SK-N-SH (cell line): ENCODE data around the gene SP7. TPM values are rescaled to one million over a fixed set of nuclear protein-coding genes. Genes with fewer than 3 reads are reported as not detected.
A peak's percentile ranks its signal among the peaks of the same experiment; 100 is the strongest.
"Not testable (repeated sequence)": the region's sequence is repeated elsewhere in the genome, so short reads cannot be mapped to it uniquely, and the experiment has no call there.

ENCODE experiments used
- CTCF ChIA-PET: fragments of 300-600, 350-600 bp; formaldehyde crosslinking; extraction: SDS; loops from one replicate; lab custom pipeline; 2021; lab: Yijun Ruan, JAX
- POLR2A ChIA-PET: fragments of 350-600 bp; sonication (Branson Sonifier 250); formaldehyde crosslinking; extraction: SDS; loops from one replicate; lab custom pipeline; 2020; ENCODE audit warnings: antibody characterized with exemption, inconsistent platforms; lab: Yijun Ruan, JAX
- DNase-seq: peaks from one replicate; pipeline ENCODE4 v3.0.0; 2012
- H2AFZ ChIP-seq: fragments of 200-600 bp; sonication (generic); 2 replicates; pipeline ENCODE4 v1.8.1; 2016; ENCODE audit warnings: antibody characterized with exemption, mild to moderate bottlenecking, low read depth
- H3F3A ChIP-seq: fragments of 200-600 bp; sonication (generic); replicated peaks from 2 replicates; pipeline ENCODE3; 2016; ENCODE audit warnings: antibody characterized with exemption, mild to moderate bottlenecking; ENCODE audit not compliant: insufficient read depth
- H3K27ac ChIP-seq, 2 experiments: fragments of 200-500 bp in 1 of 2; fragments of 200-600 bp in 1 of 2; sonication (Bioruptor generic) in 1 of 2; sonication (generic), shearing (Covaris generic) in 1 of 2; 2 replicates each; pipeline versions ENCODE4 v1.5.1 to v1.6.1; 2014 to 2016; ENCODE audit warnings: low read depth in 2 of 2, inconsistent platforms in 1 of 2, low read length in 1 of 2, mild to moderate bottlenecking in 1 of 2, mixed read lengths in 1 of 2
- H3K27me3 ChIP-seq: fragments of 200-600 bp; sonication (generic), shearing (Covaris generic); 2 replicates; pipeline ENCODE4 v1.6.1; 2016; ENCODE audit warnings: mixed run types; ENCODE audit not compliant: insufficient read depth
- H3K36me3 ChIP-seq, 2 experiments: fragments of 200-500 bp in 1 of 2; fragments of 200-600 bp in 1 of 2; sonication (Bioruptor generic) in 1 of 2; sonication (generic) in 1 of 2; replicated peaks in 1 of 2; 2 replicates each; pipeline versions ENCODE3 to v1.5.1; 2014 to 2016; ENCODE audit warnings: low read length in 1 of 2, mild to moderate bottlenecking in 1 of 2; ENCODE audit not compliant: insufficient read depth in 2 of 2, control insufficient read depth in 1 of 2
- H3K4me1 ChIP-seq, 2 experiments: fragments of 200-500 bp in 1 of 2; fragments of 200-600 bp in 1 of 2; sonication (Bioruptor generic) in 1 of 2; sonication (generic), shearing (Covaris generic) in 1 of 2; 2 replicates each; pipeline versions ENCODE4 v1.5.1 to v1.6.1; 2014 to 2016; ENCODE audit warnings: low read depth in 1 of 2, low read length in 1 of 2, mixed run types in 1 of 2; ENCODE audit not compliant: insufficient read depth in 2 of 2, control insufficient read depth in 1 of 2
- H3K4me2 ChIP-seq: fragments of 200-600 bp; sonication (generic), shearing (Covaris generic); 2 replicates; pipeline ENCODE4 v1.6.1; 2017; ENCODE audit warnings: mixed run types
- H3K4me3 ChIP-seq, 2 experiments: fragments of 200-500 bp in 1 of 2; fragments of 200-600 bp in 1 of 2; sonication (Bioruptor generic) in 1 of 2; sonication (generic), shearing (Covaris generic) in 1 of 2; 2 replicates each; pipeline versions ENCODE4 v1.5.1 to v1.8.1; 2014 to 2016; ENCODE audit warnings: low read depth in 2 of 2, inconsistent platforms in 1 of 2, low read length in 1 of 2, mild to moderate bottlenecking in 1 of 2, mixed read lengths in 1 of 2, moderate library complexity in 1 of 2
- H3K79me2 ChIP-seq: fragments of 200-600 bp; sonication (generic); 2 replicates; pipeline ENCODE4 v1.8.1; 2017; ENCODE audit warnings: mild to moderate bottlenecking; ENCODE audit not compliant: insufficient read depth
- H3K9ac ChIP-seq: fragments of 200-600 bp; sonication (generic); 2 replicates; pipeline ENCODE4 v1.6.1; 2017; ENCODE audit warnings: mixed run types
- H3K9me2 ChIP-seq: fragments of 200-600 bp; sonication (generic); 2 replicates; pipeline ENCODE4 v1.6.1; 2017; ENCODE audit warnings: mixed run types
- H3K9me3 ChIP-seq: fragments of 200-600 bp; sonication (generic); 2 replicates; pipeline ENCODE4 v1.6.1; 2017; ENCODE audit warnings: mixed run types, mild to moderate bottlenecking, moderate library complexity
- H4K20me1 ChIP-seq: fragments of 200-600 bp; sonication (generic); 2 replicates; pipeline ENCODE4 v1.6.1; 2017; ENCODE audit warnings: mild to moderate bottlenecking, mixed run types; ENCODE audit not compliant: insufficient read depth
- EZH2phosphoT487 ChIP-seq: fragments of 200-600 bp; sonication (generic); IDR thresholded peaks from 2 replicates; pipeline ENCODE4 v1.6.1; 2017; ENCODE audit warnings: low read depth, mixed run types, mild to moderate bottlenecking, antibody characterized with exemption, moderate library complexity, borderline replicate concordance
- FOSL2 ChIP-seq: IDR thresholded peaks from 2 replicates; pipeline ENCODE4 v1.4.0; 2012; ENCODE audit warnings: low read depth, mild to moderate bottlenecking, moderate library complexity, borderline replicate concordance
- FOXJ3 ChIP-seq: sonication (generic); formaldehyde crosslinking; IDR thresholded peaks from 2 replicates; pipeline ENCODE4 v1.5.1; 2020; ENCODE audit warnings: mild to moderate bottlenecking, missing genetic modification reagents
- FOXM1 ChIP-seq: IDR thresholded peaks from 2 replicates; pipeline ENCODE4 v1.4.0; 2012; ENCODE audit warnings: low read depth, mild to moderate bottlenecking
- GABPA ChIP-seq: IDR thresholded peaks from 2 replicates; pipeline ENCODE4 v1.4.0; 2012; ENCODE audit warnings: low read depth, mild to moderate bottlenecking
- JUND ChIP-seq: IDR thresholded peaks from 2 replicates; pipeline ENCODE4 v1.4.0; 2012
- NFIC ChIP-seq: IDR thresholded peaks from 2 replicates; pipeline ENCODE4 v1.4.0; 2012; ENCODE audit warnings: borderline replicate concordance
- NRF1 ChIP-seq: IDR thresholded peaks from 2 replicates; pipeline ENCODE4 v1.6.1; 2012; ENCODE audit warnings: low read depth, mild to moderate bottlenecking, low read length
- RAD21 ChIP-seq: IDR thresholded peaks from 2 replicates; pipeline ENCODE4 v1.6.1; 2012; ENCODE audit warnings: mild to moderate bottlenecking, low read length
- RFX5 ChIP-seq: IDR thresholded peaks from 2 replicates; pipeline ENCODE4 v1.6.1; 2012; ENCODE audit warnings: mild to moderate bottlenecking, improper control_type of control experiment, low read length
- RXRA ChIP-seq: IDR thresholded peaks from 2 replicates; pipeline ENCODE4 v1.4.0; 2012; ENCODE audit warnings: low read depth, mild to moderate bottlenecking, borderline replicate concordance
- TAF1 ChIP-seq: IDR thresholded peaks from 2 replicates; pipeline ENCODE4 v1.6.1; 2012; ENCODE audit warnings: low read depth, mild to moderate bottlenecking, low read length, moderate library complexity, borderline replicate concordance
- TCF12 ChIP-seq: IDR thresholded peaks from 2 replicates; pipeline ENCODE4 v1.4.0; 2012
- WGBS: methylation state at CpG from one replicate; pipeline ENCODE4 v1.1.6; 2017; ENCODE audit warnings: low lambda C conversion rate; 5-methylcytosine and 5-hydroxymethylcytosine counted together
- polyA plus RNA-seq, 3 experiments: library from polyadenylated mRNA; depleted of rRNA; stranded (reverse); fragments of >200 nt; gene quantifications; 2 replicates each; pipeline ENCODE4 v1.2.3, GENCODE V29; 2012
- TF ChIP-seq, protein P1 (sequence below): IDR thresholded peaks from 2 replicates; pipeline ENCODE4; 2012
- TF ChIP-seq, protein P2 (sequence below): IDR thresholded peaks from 2 replicates; pipeline ENCODE4 v1.4.0; 2012; ENCODE audit warnings: low read depth
- TF ChIP-seq, protein P3 (sequence below): IDR thresholded peaks from 2 replicates; pipeline ENCODE4 v1.4.0; 2012; ENCODE audit warnings: low read depth, borderline replicate concordance

SP7 gene
- polyA plus RNA-seq, 1 of the 3 experiments (the other 2 are of a cell fraction) = not detected

DNA sequence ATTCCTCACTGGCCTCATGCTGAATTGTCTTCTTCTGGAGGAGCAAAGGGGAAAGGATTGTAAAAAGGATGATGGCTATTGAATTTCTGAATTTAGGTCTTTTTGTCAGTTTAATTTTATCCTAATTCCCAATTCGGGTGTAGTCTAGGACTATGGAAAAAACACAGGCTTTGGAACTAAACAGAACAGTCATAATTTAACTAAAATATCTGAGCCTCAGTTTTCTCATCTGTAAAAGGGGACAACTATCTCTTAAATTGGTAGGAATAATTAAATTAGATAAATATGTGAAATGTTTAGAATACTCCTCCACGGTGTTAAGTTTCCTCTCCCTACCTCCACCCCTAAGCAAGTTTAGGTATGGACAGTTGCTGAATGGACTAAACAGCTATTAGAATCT lies 40.6 kb upstream of the SP7 start (continued):
- TF ChIP-seq, protein P1, sequence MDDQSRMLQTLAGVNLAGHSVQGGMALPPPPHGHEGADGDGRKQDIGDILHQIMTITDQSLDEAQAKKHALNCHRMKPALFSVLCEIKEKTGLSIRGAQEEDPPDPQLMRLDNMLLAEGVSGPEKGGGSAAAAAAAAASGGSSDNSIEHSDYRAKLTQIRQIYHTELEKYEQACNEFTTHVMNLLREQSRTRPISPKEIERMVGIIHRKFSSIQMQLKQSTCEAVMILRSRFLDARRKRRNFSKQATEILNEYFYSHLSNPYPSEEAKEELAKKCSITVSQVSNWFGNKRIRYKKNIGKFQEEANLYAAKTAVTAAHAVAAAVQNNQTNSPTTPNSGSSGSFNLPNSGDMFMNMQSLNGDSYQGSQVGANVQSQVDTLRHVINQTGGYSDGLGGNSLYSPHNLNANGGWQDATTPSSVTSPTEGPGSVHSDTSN = no peak
- no peak for TF ChIP-seq TCF12
- no peak for TF ChIP-seq RAD21
- no peak for TF ChIP-seq JUND
- TF ChIP-seq, protein P2, sequence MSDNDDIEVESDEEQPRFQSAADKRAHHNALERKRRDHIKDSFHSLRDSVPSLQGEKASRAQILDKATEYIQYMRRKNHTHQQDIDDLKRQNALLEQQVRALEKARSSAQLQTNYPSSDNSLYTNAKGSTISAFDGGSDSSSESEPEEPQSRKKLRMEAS = no peak

DNA sequence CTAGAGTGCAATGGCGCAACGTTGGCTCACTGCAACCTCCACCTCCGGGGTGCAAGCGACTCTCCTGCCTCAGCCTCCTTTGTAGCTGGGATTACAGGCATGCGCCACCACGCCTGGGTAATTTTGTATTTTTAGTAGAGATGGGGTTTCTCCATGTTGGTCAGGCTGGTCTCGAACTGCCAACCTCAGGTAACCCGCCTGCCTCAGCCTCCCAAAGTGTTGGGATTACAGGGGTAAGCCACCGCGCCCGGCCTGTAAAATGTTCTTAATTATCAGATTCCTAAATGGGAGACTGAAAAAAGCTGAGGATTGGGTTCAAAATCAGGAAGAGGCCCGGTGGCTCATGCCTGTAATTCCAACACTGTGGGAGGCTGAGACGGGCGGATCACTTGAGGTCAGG lies 38.1 kb upstream of the SP7 start:
- H3K27ac ChIP-seq, H3F3A ChIP-seq, H3K27me3 ChIP-seq, DNase-seq, H3K79me2 ChIP-seq, H3K36me3 ChIP-seq, H3K9me2 ChIP-seq, H3K4me2 ChIP-seq, H4K20me1 ChIP-seq, H3K4me3 ChIP-seq, POLR2A ChIA-PET, H2AFZ ChIP-seq, H3K9ac ChIP-seq, H3K9me3 ChIP-seq: not testable (repeated sequence)
- 86% methylated on average over 11 of the region's 14 CpGs for WGBS
- CTCF ChIA-PET = interaction anchor here (1.1 to 1.3 kb wide), 3 partner anchors 9 to 48 kb away, joined by 3 to 6 read pairs (median 6); no protein-coding TSS in a partner anchor
- peaks cover 0 to 11% of the 10 kb centered on the region in 2 experiments; a peak in 2 of 4 replicates for H3K4me1 ChIP-seq

DNA sequence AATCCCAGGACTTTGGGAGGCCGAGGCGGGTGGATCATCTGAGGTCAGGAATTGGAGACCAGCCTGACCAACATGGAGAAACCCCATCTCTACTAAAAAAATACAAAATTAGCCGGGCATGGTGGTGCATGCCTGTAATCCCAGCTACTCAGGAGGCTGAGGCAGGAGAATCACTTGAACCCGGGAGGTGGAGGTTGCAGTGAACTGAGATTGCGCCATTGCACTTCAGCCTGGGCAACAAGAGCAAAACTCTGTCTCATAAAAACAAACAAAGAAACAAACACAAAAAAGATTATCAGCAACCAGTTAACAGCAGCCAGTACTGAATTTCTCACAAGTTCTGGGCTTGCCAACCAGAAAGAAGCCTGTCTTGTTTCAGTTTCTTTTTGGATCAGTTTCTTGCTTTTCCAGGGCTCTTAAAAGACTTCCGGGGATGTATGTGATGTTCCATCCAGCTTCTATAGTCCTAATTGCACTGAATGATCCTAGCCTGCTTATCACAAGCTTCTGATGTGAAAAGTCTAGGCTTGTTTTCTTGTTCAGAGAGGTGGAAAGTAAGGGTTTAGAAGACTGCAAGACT lies 37.5 kb upstream of the SP7 start:
- CTCF ChIA-PET = interaction anchor here (1.1 to 1.3 kb wide), 3 partner anchors 10 to 48 kb away, joined by 3 to 6 read pairs (median 6); no protein-coding TSS in a partner anchor
- POLR2A ChIA-PET, H3K79me2 ChIP-seq, H3F3A ChIP-seq, H3K4me3 ChIP-seq, DNase-seq, H3K4me1 ChIP-seq, H3K36me3 ChIP-seq, H3K27me3 ChIP-seq, H3K9me2 ChIP-seq, H3K4me2 ChIP-seq, H3K9ac ChIP-seq, H3K27ac ChIP-seq, H4K20me1 ChIP-seq, H3K9me3 ChIP-seq: not testable (repeated sequence)
- H2AFZ ChIP-seq = peak overlapping the region; percentile 47; the same call in 1 of the 2 replicates
- 90% methylated on average over 6 of the region's 6 CpGs for WGBS

DNA sequence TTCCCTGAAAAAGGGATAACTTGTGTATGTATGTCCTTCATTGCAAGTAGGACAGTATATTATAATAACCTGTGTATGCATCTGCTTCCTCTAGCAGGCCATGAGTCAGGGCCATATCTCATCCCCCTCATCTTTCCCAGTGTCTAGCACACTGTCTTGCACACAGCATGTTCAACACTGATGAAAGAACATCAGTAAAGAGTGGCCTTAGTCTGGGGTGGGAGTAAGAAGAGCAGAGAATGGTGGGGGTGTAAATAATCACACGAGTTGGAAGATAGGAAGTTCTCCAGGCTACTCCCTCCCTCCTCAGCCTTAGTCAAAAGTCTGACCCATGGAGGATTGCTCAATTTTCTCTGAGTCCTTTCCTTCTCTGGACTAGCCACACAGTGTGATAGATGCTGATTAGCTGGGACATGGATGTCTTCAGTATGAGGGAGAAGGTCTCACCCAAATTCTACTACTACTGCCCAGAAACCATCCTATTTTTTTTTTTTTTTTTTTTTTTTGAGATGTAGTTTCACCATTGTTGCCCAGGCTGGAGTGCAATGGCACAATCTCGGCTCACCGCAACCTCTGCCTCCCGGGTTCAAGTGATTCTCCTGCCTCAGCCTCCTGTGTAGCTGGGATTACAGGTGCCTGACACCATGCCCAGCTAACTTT lies 29.2 kb upstream of the SP7 start:
- Histone ChIP-seq H3K4me3 (no peak overlapping the region), H3K27me3 (no peaks in the 10 kb centered on the region), H4K20me1 (no peaks in the 10 kb centered on the region), H3K36me3 (no peaks in the 10 kb centered on the region), H3K4me2 (no peak overlapping the region), H3K79me2 (no peaks in the 10 kb centered on the region), H3K9ac (no peak overlapping the region), H3K27ac (no peak overlapping the region), H3K9me2 (no peaks in the 10 kb centered on the region), H3K9me3 (no peaks in the 10 kb centered on the region), H2AFZ (no peak overlapping the region), H3K4me1 (no peaks in the 10 kb centered on the region), H3F3A (no peaks in the 10 kb centered on the region)
- CTCF ChIA-PET = interaction anchor here (0.6 to 1.7 kb wide), 5 partner anchors 13 to 57 kb away, joined by 3 to 8 read pairs (median 3); partner anchors contain the start of gene AAAS
- 87% methylated on average over 4 of the region's 4 CpGs for WGBS
- no peak for DNase-seq
- TF ChIP-seq FOXJ3 (CRISPR knock-in tag) = no peak
- no peak for TF ChIP-seq JUND
- no peak for TF ChIP-seq GABPA
- no peak for TF ChIP-seq RFX5
- TF ChIP-seq, protein P3, sequence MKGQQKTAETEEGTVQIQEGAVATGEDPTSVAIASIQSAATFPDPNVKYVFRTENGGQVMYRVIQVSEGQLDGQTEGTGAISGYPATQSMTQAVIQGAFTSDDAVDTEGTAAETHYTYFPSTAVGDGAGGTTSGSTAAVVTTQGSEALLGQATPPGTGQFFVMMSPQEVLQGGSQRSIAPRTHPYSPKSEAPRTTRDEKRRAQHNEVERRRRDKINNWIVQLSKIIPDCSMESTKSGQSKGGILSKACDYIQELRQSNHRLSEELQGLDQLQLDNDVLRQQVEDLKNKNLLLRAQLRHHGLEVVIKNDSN = no peak
- TF ChIP-seq RAD21 = no peak
- no peak for TF ChIP-seq NRF1
- no peak for TF ChIP-seq TAF1
- no peak for TF ChIP-seq NFIC
- TF ChIP-seq FOXM1 = no peak
- TF ChIP-seq FOSL2 = no peak
- no peak for TF ChIP-seq EZH2phosphoT487
- no peak for TF ChIP-seq RXRA
- TF ChIP-seq, all 33 proteins: peak for 0
- POLR2A ChIA-PET = no interaction called here
